Transverse colon (tissue), 4 donors: ENCODE data around the gene SMAD5.

Source experiments
- EP300 ChIP-seq: sonication (generic); formaldehyde crosslinking; IDR thresholded peaks from one replicate; pipeline ENCODE4 v1.6.1; 2017; ENCODE audit warnings: antibody characterized with exemption, low read depth
- POLR2A ChIP-seq: fragments of 450-650 bp; IDR thresholded peaks from one replicate; pipeline ENCODE4 v1.6.1; 2016; ENCODE audit warnings: antibody characterized with exemption, mild to moderate bottlenecking, moderate library complexity
- POLR2AphosphoS5 ChIP-seq, 3 donors: sonication (generic); formaldehyde crosslinking; IDR thresholded peaks; one replicate each; pipeline ENCODE4 v1.6.1; 2016; ENCODE audit warnings: antibody characterized with exemption in 3 of 3
- TF ChIP-seq, protein P1 (sequence below), 5 experiments: fragments of 200-600 bp in 3 of 5; fragments of 450-650 bp in 2 of 5; sonication (generic) in 3 of 5; IDR thresholded peaks; 1 replicate in 2 of 5; 2 replicates in 3 of 5; pipeline ENCODE4 v1.5.1; 2016 to 2017; ENCODE audit warnings: antibody characterized with exemption in 5 of 5, inconsistent platforms in 3 of 5, mild to moderate bottlenecking in 2 of 5, moderate library complexity in 1 of 5

DNA sequence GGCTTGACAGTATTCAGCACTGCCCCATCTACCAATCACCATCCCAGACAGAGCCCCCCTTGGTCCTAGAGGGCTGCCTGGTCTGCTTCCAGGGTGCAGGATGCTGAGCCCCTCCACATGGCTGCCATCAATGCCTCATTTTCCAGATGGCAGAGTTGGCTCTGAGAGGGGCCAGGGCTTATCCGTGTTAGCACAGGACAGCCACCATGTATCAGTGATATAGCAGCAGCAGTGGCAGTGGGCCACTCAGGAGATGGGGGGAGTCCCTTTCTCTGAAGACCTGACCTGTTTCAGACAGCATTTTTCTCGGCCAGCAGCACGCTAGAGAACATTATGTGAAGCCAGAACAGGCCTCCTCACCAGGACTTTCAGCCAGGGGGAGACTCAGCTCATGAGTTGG, 61.9 kb downstream of the SMAD5 start:
- TF ChIP-seq, protein P1, sequence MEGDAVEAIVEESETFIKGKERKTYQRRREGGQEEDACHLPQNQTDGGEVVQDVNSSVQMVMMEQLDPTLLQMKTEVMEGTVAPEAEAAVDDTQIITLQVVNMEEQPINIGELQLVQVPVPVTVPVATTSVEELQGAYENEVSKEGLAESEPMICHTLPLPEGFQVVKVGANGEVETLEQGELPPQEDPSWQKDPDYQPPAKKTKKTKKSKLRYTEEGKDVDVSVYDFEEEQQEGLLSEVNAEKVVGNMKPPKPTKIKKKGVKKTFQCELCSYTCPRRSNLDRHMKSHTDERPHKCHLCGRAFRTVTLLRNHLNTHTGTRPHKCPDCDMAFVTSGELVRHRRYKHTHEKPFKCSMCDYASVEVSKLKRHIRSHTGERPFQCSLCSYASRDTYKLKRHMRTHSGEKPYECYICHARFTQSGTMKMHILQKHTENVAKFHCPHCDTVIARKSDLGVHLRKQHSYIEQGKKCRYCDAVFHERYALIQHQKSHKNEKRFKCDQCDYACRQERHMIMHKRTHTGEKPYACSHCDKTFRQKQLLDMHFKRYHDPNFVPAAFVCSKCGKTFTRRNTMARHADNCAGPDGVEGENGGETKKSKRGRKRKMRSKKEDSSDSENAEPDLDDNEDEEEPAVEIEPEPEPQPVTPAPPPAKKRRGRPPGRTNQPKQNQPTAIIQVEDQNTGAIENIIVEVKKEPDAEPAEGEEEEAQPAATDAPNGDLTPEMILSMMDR (IDR thresholded peaks at IDR 0.05): no peak
- TF ChIP-seq POLR2AphosphoS5 (IDR thresholded peaks at IDR 0.05): no peak
- no peak for TF ChIP-seq POLR2A
- no peak for TF ChIP-seq EP300
